CD4-positive, alpha-beta T cell treated with Interleukin-6 at 100 ng/mL for 8 hours (primary cell): Measurements from ENCODE around the gene MAEA.

Experiments
- DNase-seq: peaks from one replicate; pipeline ENCODE4 v3.0.0-alpha.2; 2020; ENCODE audit warnings: mixed read lengths, low spot score

Gene MAEA

GRCh38 chr4:1353186-1354055 lies 63.7 kb downstream of the MAEA start:
- DNase-seq, result no peak

- DNase-seq, result no peak
These were observed 64.7 kb downstream of the MAEA start for GRCh38 chr4:1354136-1354982.

- no peak for DNase-seq
These were observed 65.2 kb downstream of the MAEA start for GRCh38 chr4:1354983-1355275.

GRCh38 chr4:1355378-1355777 lies 65.7 kb downstream of the MAEA start:
- DNase-seq, result no peak

GRCh38 chr4:1356181-1356998 lies 66.7 kb downstream of the MAEA start:
- DNase-seq, result peak; percentile 35

- no peak for DNase-seq
These were observed 67.9 kb downstream of the MAEA start for GRCh38 chr4:1357356-1358248.

GRCh38 chr4:1358421-1359143 lies 68.9 kb downstream of the MAEA start:
- DNase-seq, result no peak

- DNase-seq, result no peak
These were observed 69.4 kb downstream of the MAEA start for GRCh38 chr4:1359144-1359501.

GRCh38 chr4:1359976-1360375 lies 70.3 kb downstream of the MAEA start:
- no peak for DNase-seq

GRCh38 chr4:1360423-1361283 lies 71.0 kb downstream of the MAEA start:
- no peak for DNase-seq

- no peak for DNase-seq
These were observed 71.7 kb downstream of the MAEA start for GRCh38 chr4:1361431-1361830.

GRCh38 chr4:1362046-1362445 lies 72.4 kb downstream of the MAEA start:
- DNase-seq, result no peak

GRCh38 chr4:1362521-1362920 lies 72.8 kb downstream of the MAEA start:
- DNase-seq, result no peak

GRCh38 chr4:1363513-1363912 lies 73.8 kb downstream of the MAEA start:
- DNase-seq, result no peak

- DNase-seq, result no peak
These were observed 74.5 kb downstream of the MAEA start for GRCh38 chr4:1364217-1364616.

GRCh38 chr4:1364748-1365147 lies 75.1 kb downstream of the MAEA start:
- no peak for DNase-seq

- DNase-seq, result no peak
These were observed 75.8 kb downstream of the MAEA start for GRCh38 chr4:1365271-1366178.

- no peak for DNase-seq
These were observed 76.9 kb downstream of the MAEA start for GRCh38 chr4:1366371-1367229.
